GM21360 (cell line): ENCODE measurements around the gene SLC6A18.
"Not testable (repeated sequence)": the region's sequence is repeated elsewhere in the genome, so short reads cannot be mapped to it uniquely, and the experiment has no call there.

ENCODE experiments used
- ATAC-seq: cut with Tn5 transposase; IDR thresholded peaks from one replicate; pipeline ENCODE4 v1.9.1; 2021; ENCODE audit warnings: mild to moderate bottlenecking, moderate library complexity; ENCODE audit not compliant: unreplicated experiment

Gene SLC6A18

DNA sequence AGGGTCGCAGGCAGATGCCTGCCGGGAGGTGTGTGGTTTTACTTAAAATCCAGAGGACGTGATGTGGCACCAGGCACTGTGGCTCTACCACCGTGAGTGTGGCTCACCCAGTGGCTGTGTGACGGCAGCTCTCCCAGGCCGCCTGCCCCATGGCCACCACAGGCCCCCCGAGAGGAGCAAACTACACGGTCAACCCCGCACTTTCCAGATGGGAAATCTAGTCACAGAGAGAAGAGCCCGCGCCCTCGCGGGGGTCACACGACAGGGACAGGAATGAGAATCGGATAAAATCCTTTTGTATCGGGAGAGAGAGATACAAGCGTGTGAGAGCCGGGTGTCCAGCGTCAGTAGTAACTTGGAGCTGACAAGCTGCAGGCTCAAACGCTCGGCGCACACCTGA, 45.2 kb downstream of the SLC6A18 start:
- ATAC-seq, result no peak

DNA sequence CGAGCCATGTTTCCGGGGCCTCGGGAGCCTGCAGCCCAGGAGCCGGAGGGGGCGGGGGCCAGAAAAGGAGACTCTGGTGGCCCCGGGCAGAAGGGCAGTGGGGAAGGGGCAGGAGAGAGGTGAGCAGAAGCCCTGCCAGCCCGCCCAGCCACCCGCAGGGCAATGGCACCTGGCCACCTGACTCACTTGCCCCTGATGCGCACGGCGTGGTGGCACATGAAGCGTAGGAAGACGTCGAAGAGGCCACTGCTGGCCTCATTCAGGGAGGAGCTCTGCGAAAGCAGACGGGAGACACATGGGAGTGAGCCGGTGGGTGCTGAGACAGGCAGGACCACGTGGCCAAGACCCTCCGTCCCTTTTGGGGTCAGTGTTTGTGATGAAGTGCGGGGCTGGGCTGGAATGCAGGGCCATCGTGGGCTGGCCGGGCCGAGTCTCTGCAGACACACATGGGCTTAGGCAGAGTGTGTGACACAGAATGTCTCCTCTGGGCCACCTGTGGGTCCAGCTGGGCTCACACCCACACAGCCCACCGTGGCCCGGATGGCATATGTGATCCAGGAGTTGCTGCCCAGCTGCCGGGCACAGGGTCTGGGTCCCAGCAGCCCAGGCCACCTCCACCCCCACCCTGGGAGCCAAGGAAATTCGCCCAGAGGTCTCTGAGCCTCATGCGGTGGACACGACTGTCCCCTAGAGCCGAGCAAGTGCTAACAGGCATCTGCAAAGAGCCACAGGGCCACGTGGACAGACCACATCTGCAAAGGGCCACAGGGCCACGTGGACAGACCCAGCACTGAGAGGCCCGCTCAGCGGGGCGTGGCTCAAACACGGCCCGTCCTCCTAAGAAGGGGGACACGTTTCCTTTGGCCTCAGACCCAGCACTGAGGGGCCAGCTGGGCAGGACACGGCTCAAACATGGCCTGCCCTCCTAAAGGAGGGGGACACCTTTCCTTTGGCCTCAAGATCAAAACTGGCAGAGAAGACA, 46.0 kb downstream of the SLC6A18 start:
- no peak for ATAC-seq

DNA sequence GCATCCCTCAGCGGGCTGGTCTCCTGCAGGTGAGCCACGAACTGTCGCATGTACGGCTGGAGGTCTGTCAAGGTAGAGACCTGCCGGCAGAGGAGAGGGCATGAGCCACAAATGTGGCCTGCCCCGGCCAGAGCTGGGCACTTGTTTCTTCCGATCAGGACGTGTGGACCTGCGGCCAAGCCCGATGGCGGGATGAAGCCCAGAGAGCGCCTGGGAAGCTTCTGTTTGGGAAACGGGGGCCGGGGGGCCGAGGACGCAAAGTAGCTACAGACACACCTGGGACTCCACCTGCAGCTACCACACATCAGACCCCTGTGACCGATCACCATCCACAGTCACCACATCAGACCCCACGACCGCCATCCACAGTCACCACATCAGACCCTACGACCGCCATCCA, 47.0 kb downstream of the SLC6A18 start:
- no peak for ATAC-seq

DNA sequence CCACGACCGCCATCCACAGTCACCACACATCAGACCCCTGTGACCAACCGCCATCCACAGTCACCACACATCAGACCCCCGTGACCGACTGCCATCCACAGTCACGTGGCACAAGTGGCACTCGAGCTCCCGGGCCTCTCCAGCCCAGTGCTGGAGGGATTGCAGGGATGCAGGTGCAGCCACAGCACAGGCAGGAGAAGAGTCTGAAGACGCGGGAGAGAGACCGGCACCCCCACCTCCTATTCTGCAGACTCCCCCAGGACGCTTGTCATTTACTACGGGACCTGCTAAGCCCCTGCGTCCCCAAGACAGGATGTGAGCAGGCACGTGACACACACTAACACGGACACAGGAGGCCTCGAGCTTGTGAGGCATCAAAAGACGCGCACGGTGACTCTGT, 48.6 kb downstream of the SLC6A18 start:
- ATAC-seq, result no peak

DNA sequence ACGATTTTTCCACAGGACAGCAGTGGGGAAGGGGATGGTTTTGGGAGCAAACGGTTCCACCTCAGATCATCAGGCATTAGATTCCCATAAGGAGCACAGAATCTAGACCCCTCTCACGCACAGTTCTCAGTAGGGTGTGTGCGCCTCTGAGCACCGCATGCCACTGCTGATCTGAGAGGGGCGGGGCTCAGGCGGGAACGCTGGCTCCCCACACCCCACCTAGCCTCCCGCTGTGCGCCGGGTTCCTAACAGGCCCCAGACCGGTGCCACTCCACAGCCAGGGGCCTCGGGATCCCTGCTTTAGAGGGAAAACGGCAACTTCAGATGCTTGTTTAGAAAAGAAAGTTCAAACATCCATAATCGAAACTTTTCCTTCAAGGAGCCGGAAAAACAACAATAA, 49.3 kb downstream of the SLC6A18 start:
- ATAC-seq, result no peak

DNA sequence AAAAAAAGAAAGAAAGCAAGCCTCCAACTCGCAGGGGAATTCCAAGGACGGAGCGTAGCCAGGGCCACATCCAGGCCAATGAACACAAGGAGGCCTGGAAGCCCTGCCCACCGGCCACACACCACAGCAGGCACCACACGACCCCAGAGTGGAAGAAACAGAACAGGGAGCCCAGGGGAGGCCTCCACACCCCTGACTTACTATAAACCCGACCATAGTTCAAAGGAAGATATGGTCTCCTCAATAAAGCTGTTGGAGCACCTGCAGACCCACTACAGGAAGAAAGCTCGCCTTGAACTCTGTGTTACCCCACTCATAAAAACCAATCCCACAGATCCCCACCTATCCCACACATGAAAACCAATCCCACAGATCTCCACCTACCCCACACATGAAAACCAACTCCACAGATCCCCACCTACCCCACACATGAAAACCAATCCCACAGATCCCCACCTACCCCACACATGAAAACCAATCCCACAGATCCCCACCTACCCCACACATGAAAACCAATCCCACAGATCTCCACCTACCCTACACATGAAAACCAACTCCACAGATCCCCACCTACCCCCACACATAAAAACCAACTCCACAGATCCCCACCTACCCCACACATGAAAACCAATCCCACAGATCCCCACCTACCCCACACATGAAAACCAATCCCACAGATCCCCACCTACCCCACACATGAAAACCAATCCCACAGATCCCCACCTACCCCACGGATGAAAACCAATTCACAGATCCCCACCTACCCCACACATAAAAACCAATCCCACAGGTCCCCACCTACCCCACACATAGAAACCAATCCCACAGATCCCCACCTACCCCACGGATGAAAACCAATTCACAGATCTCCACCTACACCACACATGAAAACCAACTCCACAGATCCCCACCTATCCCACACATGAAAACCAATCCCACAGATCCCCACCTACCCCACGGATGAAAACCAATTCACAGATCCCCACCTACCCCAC, 50.5 kb downstream of the SLC6A18 start:
- not testable (repeated sequence) for ATAC-seq

DNA sequence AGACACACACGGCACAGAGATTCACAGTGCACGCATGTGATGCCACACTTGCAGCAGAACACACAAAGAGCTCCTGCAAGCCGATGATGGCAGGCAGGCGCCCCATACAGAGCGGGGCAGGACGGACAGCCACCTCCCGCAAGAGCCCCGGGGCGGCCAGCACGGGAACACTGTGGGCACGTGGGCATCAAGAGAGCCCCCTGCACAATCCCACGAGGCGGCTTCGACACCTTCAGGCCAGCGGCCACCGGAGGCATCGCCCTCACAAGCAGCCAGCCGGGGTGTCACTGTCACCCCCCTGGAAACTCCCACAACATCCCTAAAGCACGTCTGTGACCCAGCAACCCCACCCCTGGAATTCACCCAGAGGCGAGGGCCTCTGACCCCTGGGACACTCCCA, 51.7 kb downstream of the SLC6A18 start:
- ATAC-seq, result no peak

DNA sequence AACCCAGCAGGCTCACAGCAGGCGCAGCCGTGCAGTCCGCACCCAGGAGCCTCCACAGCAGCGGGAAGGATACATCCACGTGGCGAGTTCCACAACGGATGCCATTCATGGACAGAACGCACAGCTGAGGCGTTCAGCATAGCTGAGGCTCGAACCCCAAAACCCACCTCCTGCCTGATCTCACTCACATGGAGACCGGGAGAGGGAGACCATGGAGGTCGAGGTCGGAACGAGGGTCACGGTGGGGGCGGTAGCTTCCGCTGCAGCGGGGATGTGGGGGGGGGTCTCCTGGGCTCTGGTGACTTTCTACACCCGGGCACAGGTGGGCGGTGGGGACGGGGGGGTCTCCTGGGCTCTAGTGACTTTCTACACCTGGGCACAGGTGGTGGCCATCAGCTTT, 52.1 kb downstream of the SLC6A18 start:
- no peak for ATAC-seq

DNA sequence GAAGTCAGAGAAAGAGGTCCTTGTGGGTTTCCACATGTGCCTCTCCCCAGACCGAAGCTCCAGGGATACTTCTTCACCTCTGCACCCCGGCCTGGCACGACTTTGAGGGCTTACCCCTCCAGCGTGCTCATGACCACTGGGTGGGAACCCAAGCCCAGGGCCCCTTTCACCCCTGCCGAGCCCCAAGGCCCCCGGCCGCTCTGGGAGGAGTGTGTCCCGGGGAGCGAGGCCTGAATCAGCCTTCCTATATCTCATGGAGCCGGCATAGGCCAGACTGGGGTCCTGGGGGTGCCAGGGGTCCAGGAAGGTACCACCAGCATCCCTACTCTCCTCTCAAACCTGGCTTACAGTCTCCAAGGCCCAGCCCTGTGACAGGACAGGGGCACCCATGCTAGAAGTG, 52.6 kb downstream of the SLC6A18 start:
- ATAC-seq, result no peak

DNA sequence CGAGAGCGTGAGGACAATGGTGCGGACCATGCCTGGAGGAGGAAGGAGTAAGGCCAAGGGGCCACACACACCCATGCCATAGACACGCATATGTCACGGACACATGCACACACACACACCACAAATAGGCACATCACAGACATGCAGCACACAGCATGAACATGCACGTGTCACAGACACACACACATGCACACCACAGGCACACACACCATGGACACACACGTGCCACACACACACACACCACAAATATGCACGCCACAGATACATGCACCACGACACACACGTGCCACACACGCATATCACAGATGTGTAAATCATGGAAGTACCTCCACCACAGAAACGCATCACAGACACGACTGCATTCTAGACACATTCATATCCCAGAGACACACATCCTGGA, 53.0 kb downstream of the SLC6A18 start:
- no peak for ATAC-seq

DNA sequence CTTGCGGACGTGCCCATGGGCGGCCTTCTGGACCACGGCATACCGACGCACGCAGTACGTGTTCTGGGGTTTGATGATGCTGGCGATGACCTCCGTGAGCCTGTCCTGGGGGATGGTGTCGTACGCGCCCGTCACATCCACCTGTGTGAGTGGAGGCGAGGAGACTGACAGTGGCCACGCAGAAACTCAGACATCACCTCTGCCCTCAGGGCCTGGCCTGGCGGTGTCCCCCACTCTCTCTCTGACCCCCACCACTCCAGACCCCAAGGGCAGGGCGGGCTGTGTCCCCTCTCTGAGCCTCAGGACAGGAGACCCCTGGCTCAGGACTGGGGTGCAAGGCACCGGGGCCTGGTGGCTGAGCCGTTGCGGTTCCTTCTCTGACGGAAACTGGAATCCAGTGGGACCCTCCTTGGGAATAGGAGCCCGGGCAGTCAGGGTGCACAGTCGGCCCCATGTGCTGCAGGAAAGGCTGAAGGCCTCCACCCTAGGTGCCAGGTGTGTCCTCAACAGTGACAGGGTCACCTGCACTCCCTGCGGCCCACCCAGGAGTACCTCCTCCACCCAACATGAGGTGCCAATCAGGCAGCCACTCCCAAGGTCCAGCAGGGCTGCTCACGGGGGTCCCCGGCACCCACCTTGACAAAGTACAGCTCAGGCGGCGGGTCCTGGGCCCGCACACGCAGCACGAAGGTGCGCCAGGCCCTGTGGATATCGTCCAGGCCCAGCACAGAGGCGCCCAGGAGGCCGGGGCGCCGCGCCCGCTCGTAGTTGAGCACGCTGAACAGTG, 53.7 kb downstream of the SLC6A18 start:
- ATAC-seq, result no peak

DNA sequence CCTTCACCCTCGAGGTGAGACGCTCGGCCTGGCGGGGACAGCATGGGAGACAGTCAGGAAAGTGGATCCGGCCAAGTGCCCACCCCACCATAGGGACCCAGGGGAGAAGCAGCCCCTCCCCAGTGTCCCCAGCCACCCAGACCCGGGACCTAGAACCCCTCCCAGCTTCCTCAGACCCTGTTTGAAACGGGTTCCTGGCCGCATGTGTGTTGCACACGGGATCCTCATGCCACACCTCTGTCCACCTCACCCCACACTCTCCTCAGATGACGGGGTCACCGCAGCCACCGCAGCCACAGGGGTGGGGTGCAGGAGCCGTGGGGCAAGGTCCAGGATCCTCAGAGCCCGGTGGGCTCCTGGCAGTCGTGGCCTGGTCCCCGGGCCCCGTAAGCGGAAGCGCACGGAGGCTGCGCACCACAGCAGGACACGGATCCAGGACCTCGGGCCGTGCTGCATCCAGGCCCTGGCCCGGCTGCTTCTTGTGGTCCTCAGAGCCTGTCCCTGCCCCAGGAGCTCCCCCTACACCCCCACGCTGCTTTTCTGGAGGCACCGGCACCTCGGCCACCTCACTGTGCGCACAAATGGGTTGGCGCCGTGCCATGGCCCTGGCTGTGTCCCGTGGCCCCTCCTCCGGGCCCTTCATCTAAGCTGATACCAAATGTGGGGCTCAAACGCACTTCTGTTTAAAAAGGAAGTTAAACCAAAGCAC, 54.4 kb downstream of the SLC6A18 start:
- no peak for ATAC-seq

DNA sequence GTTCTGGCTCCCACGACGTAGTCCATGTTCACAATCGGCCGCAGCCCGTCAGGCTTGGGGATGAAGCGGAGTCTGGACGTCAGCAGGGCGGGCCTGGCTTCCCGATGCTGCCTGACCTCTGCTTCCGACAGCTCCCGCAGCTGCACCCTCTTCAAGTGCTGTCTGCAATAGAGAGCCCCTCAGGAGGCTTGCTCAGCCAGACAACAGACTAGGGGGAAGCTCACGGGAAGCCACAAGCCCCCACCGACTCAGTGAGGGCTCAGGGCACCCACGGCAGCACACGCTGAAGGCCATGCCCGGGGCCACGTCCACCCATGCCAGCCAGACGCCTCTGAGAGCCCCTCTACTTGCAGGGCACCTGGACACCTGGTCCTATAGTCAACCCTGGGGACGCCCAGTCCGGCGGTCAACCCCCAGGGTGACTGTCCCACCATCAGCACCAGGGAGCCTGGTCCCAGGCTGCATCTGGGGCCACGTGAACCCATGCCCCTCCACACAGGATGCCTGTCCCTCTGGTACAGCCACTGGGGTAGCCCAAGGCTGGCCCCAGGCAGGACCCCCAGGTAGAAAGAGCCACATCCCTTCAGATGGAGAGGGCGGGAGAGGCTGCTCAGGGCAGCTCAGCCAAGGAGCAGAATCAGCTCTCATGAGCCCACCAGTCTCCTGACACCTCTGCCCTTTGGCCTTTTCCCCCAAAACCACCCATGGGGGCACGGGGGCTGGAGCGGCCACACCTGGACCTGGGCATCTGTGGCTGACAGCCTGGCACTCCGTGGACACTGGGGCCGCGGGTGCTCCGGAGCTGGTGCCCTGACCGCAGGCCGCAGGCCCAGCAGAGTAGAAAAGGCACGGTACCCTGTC, 55.2 kb downstream of the SLC6A18 start:
- ATAC-seq, result no peak

DNA sequence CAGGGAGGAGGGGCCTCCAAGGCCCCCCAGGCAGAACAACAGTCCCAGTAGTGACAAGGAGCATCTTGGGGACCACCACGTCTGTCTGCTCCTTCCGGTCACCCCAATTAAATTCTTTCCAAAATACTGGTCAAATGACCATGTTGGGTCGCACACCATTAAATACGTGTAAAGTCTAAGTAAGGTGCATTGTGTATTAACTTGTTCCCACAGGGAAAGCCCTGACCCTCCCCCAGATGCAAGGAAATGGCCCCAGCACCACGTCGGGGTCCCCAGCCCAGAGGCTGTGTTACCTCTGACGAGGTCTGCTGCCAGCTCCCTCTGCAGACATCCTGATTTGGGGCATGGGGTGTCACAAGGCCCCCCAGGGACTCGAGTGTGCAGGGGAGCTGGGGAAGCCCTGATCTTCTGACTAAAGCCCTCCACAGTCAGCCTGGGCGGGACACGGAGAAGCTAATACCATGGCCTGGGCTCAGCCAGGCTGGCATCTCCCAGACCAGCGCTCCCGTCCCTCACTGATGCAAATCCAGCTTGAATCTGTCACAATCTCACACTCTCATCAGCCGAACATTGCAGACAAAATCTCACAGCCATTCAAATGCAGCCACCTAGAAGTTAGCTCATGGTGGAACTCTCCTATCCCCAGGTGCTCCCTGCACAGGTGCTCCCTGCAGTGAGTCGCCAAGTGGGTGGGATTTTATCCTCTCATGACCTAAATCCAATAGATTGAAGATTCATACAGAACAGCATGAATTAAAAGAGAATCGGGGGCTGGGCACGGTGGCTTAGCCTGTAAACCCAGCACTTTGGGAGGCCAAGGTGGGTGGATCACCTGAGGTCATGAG, 56.1 kb downstream of the SLC6A18 start:
- no peak for ATAC-seq

DNA sequence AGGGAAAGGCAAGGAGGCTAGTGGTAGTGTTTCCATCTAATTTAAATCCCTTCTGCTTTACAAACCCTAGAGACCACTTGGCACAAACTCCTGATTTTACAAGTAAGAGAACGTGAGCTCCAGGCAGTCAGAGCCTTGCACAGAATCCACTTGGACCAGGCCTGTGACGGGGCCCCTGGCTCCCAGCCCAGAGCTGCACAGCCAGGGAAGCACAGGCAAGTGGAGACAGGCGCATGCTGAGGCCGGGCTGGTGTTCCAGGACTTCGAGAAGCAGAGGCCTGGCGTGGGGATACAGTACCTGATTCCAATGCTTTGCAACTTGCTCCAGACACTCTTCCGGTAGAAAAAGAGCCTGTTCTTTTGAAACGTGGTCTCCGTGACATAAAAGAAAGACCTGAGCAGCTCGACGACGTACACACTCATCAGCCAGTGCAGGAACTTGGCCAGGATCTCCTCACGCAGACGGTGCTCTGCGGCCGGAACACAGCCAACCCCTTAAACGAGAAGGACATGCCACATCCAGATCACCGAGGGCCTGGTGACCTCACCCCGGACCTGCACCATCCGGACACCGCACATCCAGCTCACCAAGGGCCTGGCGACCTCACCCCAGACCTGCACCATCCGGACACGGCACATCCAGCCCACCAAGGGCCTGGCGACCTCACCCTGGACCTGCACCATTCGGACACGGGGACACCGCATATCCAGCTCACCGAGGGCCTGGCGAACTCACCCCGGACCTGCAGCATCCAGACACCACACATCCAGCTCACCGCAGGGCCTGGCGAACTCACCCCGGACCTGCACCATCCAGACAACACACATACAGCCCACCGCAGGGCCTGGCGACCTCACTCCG, 57.2 kb downstream of the SLC6A18 start:
- no peak for ATAC-seq

DNA sequence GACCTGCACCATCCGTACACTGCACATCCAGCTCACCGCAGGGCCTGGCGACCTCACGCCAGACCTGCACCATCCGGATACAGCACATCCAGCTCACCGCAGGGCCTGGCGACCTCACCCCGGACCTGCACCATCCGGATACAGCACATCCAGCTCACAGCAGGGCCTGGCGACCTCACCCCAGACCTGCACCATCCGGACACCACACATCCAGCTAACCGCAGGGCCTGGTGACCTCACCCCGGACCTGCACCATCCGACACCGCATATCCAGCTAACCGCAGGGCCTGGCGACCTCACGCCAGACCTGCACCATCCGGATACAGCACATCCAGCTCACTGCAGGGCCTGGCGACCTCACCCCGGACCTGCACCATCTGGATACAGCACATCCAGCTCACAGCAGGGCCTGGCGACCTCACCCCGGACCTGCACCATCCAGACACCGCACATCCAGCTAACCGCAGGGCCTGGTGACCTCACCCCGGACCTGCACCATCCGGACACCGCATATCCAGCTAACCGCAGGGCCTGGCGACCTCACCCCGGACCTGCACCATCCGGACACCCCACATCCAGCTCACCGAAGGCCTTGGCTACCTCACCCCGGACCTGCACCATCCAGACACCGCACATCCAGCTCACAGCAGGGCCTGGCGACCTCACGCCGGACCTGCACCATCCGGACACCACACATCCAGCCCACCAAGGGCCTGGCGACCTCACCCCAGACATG, 58.0 kb downstream of the SLC6A18 start:
- ATAC-seq, result not testable (repeated sequence)

DNA sequence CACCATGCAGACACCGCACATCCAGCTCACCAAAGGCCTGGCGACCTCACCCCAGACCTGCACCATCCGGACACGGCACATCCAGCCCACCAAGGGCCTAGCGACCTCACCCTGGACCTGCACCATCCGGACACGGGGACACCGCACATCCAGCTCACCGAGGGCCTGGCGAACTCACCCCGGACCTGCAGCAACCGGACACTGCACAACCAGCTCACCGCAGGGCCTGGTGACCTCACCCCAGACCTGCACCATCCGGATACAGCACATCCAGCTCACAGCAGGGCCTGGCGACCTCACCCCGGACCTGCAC, 58.5 kb downstream of the SLC6A18 start:
- ATAC-seq, result not testable (repeated sequence)
